Mesenteric fat pad (tissue), 1 donor: Measurements from ENCODE around the gene THBS2. TPM values are rescaled to one million over a fixed set of nuclear protein-coding genes. Genes with fewer than 3 reads are reported as not detected.
A peak's percentile ranks its signal among the peaks of the same experiment; 100 is the strongest.
"Not testable (repeated sequence)": the region's sequence is repeated elsewhere in the genome, so short reads cannot be mapped to it uniquely, and the experiment has no call there.

Experiments used
- DNase-seq: peaks from one replicate; pipeline ENCODE4 v3.0.0-alpha.2; 2020; ENCODE audit warnings: low spot score
- total RNA-seq: library from RNA; stranded (reverse); fragmentation: NEBNext Ultra II Directional; extraction: Animal tissue kit (Norgen Biotek cat#: 25700); gene quantifications from one replicate; pipeline ENCODE4 v1.2.1, GENCODE V29; 2021
- donor health status: DM: yes; HTN: yes; CAD: no.

THBS2 gene
- total RNA-seq, 1 donor from 2014 or later = 270 TPM

DNA sequence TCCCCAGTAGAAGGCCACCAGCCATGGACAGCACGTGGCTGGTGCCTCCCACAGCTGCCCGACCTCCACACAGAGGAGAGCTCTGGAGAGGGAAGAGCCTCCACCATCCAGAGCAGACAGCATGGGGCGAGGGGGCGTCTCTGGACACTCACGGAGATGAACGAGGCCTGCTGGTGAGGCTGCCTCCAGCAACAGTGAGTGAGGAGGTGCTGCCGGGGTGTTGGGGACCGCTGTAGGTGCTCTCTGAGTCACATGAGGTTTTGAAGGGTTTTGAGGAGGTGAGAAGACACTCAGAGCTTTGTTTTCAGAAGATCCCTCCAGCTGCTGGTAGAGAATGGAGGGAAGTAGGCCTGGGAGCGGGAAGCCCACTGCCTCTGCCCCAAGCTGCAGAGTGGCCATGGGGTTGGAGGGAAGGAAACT, 65.6 kb downstream of the THBS2 start:
- DNase-seq = peak; percentile 74

DNA sequence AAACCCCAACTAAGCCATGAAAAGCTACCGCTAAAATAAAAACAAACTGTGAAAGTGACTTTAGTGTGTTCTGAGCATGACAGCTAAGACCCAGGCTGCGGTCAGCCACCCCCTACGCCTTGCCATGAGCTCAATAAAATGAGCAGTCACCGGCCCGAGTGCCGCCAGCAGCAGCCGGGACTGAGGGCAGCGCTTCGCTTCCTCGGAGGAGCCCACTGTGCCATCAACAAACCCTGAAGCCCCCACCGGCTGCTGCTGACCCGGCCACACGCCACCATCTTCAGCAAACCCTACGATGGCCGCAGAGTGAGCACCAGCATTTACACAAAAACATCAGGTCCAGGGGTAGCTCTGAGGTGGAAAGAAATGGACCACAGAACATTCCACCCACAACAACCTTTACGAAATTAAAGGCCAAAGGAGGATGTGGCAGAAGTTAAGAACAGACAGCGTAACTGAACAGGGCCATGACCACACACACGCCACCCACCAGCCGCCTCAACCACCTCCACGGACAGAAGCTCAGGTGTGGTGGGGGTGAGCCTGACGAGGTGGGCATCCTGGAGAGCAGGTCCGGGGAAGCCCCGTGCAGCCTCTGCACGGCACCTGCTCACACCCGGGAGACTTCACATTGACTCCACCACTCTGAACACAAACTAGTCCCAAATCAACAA, 67.0 kb downstream of the THBS2 start:
- DNase-seq = peak; percentile 72

DNA sequence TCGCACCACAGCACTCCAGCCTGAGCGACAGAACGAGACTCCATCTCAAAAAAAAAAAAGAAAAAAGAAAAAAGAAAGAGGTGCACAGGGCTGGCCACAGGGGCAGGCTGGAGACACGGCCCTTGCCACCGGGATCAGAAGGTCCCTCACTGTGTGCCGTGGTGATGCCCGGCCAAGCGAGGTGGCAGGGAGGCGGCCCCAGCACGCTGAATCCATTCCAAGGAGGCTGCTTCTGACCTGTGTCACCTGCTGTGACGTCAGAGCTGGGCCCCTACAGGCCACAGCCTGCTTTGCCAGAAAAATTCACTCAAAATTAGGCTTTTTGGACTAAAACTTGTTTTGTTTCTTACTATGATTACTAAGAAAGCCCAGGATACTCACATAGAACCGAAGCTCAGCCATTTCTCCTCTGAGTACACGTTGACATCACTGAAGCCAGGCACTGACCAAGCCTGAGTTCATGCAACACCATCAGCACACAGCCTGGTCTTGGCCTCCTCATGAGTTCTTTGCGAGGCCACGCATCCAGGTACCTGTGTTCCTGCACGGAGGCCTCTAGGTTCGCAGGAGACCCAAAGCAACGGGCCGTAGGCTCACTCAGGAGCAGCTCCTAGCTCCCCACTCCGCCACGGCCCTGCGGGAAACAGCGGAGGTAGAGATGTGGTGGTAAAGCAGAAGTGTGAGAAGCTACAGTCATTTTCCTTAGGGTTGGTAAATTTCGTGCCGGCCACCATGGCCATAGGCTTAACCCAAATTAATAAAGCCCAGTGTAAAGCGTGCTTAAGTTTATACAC, 67.8 kb downstream of the THBS2 start:
- peak; percentile 77 for DNase-seq

DNA sequence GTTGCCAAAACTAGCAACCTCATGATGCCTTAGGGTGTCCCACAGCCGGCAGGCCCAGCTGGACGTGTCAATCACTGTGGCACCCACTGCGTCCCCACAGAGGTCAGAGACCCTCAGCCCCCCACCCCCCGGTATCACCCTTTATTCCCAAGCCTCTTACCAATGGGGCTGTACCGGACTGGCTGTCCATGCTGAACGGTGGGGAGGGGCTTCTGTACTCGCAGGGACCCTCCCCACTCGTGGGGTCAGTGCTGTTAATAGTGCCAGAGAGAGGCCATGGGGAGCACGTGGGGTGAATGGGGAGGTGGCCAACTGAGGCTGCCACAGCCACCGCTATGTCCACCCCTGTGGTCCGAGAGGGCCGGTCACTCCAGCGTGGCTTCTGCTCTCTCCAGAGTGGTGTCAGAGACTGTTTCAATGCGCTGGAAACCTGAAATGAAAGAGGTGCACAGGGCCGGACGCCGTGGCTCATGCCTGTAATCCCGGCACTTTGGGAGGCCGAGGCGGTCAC, 68.6 kb downstream of the THBS2 start:
- DNase-seq = peak; percentile 74

DNA sequence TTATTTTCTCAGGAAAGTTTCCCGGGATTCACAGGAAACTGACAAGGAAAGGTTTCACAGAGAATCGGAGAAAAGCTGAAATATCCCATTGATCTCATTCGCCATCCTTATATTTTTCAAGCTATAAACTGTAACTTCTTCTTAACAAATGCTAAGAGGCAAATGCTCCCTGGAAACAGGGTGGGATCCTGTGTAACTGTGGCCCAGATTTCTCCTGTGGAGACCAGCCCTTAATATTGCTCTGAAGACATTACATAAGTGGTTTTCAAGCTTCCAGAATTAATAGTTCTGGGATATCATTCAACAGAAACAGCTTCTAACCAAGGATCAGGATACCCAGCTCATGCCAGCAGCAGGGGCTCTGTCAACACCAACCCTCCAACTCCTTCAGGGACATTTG, 69.2 kb downstream of the THBS2 start:
- DNase-seq = no peak

DNA sequence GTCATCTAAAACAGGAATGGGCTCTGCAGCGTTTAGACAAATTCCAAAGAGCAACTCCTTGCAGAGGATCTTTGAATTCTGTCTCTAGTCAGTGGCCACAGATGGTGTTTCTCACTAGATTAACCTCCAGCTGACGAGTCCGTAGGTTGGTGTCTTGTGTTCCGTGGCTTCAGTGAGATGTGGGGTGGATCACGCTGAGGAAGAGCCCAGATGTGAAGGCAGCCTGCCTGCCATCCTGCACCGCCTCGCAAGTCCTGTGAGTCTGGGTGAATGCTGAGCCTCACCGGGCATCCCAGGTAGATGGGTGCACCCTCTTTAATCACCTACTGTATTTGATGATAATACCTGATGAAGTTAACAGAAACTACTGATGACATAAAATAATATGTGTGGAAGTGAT, 70.4 kb downstream of the THBS2 start:
- DNase-seq = peak; percentile 55

DNA sequence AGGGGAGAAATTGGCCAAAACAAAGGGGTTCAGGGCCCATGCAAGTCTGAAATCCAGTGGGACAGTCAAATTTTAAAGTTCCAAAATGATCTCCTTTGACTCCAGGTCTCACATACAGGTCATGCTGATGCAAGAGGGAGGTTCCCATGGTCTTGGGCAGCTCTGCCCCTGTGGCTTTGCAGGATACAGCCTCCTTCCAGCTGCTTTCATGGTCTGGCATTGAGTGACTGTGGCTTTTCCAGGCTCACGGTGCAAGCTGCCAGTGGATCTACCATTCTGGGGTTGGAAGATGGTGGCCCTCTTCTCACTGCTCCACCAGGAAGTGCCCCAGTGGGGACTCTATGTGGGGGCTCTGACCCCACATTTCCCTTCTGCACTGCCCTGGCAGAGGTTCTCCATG, 73.8 kb downstream of the THBS2 start:
- not testable (repeated sequence) for DNase-seq

DNA sequence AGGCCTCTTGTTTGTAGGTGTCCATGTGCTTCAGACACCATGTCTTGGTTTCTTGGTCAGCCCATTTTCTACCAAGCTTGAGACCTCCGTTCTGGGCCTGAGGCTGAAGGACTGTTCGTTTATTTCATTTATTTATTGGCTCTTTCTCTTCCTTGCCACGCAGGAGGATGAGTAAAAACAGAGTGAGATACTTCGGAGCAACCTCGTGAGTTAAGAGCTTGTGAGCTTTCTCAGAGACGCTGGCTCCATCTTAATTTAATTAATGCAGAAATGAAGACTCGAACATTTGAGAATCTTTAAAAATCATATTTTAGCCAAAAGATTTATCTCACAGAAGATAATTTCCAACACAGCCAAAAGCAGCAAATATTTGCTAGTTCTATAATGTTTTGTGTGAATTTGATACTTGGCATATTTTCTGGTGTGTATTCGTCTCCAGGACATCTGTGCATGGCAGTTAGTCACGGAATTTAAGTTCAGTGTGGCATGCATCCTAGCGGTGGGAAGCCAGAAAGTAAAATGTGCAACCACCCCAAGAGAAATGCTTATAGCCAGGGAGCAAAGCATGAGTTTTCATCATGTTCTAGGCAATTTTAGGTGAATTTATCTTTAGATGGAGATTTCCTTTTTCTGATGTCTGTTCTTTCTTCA, 76.0 kb downstream of the THBS2 start:
- no peak for DNase-seq

DNA sequence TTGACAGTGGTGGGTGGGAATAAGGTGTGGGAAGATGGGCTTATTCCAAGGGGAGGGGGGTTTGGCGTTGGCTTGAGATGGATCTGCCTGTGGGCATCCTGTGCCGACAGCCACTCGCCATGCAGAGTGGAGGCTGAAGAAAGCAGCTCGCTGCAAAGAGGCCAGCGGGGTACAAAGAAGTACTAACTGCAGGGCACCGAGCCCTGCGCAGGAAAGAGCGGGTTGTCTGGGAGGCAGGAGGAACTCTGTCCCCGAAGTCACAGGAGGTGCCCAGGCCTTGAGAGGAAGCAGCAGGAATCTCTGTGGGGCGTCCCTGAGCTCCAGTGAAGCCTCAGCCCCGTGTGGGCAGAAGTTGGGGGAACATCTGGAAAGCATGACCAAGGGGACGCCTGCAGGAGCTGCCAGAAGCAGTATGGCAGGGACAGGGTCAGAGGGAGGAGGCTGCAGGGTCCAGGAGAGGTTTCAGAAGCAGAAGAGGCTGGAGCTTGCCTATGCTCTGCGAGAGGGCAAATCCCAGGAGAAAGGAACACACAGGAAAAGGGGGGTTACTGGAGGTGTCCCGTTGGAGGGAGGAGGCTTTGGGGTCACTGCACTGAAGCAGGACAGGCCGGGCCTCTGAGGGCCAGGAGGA, 77.2 kb downstream of the THBS2 start:
- no peak for DNase-seq

DNA sequence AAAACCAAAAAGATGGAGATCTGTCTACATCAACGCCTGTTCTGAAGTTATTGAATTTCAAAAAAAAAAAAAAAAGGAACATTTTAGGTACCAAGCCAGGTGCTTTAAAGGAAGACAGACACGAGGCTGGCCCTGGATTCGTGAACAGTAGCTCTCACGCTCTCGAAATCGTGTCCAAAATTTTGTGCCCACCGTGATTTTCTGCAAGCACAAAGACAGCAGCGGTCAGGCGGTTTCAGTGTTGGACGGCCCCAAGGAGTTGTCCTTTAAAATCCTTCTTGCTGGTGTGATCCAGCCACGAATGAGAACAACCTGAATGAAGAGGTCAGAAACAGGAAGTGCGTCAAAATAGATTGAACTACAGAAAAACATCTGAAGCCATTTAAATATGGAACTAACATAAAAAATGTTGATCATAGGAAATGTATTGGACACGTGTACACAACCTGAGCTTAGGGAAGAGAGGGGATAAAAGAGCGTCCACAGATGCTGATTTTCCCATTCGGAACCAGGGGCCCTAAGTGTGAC, 78.2 kb downstream of the THBS2 start:
- DNase-seq = no peak

DNA sequence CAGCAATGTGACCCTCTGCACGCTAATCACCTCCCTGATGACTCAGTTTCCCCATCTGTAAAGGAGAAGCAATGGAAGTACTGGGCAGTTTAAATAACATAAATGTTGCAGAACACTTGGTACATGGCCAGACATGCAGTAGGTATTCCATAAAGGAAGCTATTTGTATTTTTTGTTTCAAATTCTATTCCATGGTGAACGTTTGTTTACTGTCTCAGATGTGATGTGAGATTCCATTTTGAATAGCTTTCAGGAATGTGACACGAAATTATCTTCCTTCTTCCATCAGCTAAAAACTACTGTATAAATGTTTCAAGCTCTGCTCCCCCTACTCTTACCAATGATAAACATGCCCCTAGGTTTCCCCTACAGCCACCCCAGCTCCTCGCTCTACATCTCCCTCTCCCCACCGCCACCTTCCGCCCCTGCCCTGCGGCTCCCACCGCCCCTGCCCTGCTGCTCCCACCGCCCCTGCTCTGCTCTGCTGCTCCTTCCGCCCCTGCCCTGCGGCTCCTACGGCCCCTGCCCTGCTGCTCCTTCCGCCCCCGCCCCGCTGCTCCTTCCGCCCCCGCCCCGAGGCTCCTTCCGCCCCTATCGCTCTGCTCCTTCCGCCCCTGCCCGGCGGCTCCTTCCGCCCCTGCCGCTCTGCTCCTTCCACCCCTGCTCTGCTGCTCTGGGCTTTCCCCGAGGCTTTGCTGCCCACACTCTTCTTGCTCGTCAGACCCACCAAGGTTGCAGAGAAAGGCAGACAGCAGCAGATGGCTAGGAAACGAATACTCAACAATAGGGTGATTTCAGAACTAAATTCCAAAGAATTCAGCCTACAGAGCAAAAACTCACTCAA, 78.9 kb downstream of the THBS2 start:
- DNase-seq = no peak

DNA sequence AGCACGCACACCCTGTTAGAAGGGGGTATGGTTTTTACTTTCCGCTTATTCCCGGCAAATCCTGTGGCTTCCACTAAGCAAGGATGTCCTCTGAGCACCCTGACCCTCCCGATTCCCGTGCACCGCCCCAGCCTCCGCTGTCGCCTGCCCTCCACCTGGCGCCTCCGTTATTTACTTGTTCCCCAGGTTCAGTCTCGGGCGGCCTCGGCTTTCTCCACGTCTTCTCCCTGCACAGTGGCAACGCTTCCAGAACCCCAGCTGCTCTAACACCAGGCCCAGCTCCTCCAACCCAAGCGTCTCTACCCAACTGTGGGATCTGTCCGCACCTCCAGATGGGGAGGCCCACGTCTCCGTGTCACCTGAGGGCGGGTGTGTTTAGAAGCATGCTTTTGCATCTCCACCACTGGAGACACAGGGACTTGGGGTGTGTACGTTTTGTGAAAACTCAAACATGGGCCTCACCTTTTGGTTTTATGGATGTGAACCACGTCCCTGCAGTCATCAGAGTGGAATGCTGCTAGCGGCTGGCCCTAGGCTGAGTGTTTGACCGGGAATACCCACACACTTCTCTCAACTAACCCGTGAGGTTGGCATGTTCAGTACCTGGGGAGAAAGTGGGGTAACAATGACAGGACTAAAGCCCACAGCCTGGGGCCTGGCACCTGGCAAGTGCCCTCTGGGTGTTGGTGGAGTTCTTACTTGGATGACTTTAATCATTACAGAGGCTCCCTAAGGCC, 79.9 kb downstream of the THBS2 start:
- no peak for DNase-seq

DNA sequence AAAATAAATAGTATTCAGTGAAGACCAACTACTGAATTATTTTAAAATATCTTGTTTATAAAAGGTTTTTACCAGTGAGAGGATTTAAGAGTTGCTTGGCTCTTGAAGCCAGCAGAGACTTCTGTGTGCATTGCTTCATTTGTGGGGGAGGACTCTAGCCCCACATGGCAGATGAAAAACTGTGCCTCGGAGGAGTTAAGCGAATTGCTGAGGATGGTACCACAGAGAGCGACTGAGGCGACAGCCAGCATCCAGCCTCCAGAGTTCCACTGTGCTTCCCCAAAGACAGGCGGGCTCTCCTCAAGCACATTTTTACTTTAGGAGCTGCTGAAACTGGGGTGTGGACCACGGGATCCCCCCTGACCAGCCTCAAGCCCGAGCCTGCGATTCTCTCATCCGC, 80.7 kb downstream of the THBS2 start:
- no peak for DNase-seq

DNA sequence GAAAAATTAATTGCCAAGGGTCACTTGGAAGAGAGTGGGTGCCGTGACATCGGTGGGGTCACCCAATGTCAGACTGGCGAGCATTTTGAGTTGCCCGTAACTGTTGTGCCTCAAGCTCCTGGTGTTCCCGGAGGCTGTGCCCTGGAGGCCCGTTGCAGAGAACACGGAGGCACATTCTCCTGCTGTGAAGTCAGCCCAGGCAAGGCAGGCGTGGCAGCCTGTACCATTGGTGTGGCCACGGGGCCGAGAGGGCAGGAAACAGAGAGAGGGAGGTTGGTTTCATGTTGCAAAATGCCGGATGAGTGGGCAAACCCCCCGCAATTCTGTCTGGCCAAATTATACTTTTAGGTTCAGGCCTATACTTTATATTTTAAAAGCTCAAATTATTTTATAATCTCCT, 81.2 kb downstream of the THBS2 start:
- DNase-seq = peak; percentile 90

DNA sequence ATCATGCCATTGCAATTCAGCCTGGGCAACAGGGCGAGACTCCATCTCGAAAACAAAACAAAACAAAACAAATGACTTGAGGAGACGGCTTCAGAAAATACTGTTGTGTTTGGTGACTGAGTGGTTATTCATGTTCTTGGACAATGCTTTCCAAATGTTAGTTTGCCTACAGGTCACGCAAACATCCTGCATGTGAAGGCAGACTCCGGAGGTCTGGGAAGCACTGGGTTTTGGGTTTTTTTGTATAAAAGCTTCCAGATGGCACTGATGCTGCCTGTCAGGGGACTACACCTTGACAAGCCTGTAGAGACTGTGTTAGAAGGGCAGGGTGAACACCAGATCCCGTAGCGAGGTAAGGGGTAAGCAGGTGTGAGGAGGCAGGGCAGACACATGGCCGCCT, 81.7 kb downstream of the THBS2 start:
- DNase-seq = no peak

DNA sequence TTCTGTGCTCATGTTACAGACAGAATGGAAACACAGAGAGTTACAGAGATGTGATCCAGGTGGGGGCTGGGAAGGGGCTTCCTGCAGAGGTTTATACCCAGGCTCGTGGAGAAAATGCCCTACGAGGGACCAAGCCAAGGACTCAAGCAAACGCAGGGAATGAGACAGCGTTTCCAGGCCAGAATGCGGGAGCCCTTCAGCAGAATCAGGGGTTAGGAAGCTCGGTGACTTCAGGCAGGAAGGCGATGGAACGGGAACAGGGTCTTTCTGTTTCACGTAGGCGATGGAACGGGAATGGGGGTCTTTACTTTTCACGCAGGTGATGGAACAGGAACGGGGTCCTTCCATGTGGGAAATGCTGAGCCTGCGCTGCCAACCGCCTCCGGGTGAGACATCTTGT, 82.6 kb downstream of the THBS2 start:
- DNase-seq = peak; percentile 73

DNA sequence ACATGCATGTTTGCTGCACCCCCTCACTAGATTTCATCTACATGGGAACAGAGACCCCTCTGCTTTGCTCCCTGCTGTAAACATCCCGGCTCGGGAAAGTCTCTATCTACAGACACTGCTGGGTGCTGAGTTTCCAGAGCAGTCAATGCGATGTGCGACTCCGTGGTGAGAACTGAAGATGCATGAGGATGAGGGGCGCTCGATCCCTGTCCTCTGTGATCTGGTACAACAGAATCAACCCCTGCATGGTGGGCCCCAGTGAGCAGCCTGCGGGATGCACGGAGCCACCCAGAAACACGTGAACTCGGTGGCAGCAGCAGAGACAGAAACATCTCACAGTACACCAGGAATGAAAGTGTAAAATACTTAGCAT, 83.1 kb downstream of the THBS2 start:
- peak; percentile 69 for DNase-seq

DNA sequence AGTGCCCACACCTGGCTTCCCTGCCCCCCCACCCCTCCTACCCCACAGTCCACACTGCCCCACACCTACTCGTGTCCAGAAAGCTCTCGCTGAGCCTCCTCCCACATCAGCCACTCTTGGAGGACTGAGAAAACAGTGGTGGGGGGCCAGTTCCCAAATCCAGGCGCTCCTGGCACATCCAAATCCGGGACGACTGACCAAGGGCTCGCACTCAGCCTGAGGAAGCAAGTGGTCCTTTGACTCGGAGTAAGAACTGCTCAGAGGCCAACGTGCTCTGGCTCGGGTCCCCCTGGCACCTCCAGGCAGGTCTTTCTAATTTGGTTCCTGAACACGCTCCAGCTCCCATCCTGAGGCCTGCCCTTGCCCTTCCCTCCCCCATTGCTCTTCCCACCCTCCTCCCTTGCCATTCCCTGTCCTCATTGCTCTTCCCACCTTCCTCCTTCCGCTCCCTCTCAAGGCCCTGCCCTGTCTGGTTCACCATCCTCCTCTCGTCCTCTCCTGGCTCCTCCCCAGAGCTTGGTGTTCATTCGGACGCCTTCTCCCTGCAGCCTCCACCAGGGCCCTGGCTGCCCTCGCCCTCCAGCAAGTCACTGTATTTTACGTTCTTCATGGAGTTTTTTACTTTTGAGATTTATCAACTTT, 83.6 kb downstream of the THBS2 start:
- DNase-seq = peak; percentile 78

DNA sequence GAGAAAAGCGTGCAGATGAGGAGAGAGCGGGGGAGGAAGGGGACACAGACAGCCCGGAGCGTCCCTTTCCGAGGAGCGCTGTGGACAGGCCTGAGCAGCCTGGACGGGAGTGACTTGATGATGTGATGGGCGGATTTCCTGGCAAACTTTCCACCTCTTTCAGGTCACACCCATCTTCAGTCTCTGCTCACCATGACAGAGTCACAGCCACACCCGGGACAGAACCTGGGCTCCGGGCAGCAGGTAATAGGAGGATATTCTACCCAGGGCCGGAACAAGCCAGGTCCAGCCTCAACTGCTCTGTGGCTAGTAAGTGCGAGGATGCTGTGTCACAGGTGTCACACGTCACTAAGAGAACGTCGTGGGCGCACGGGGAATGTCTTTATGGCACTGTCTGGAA, 84.3 kb downstream of the THBS2 start:
- DNase-seq = no peak
